ENCODE data around the gene MFN2.

The MFN2 gene

GRCh38 chr1:12014141-12014991 lies 34.1 kb downstream of the MFN2 start:
- no peak for FAIRE-seq
- no peak for DNase-seq (ENCODE audit: insufficient read length, low spot score)
- no peak for TF ChIP-seq TAF1 (IDR thresholded peaks at IDR 0.05; ENCODE audit: low read depth, low read length)
- no peak for TF ChIP-seq PAX5 (IDR thresholded peaks at IDR 0.05; ENCODE audit: insufficient read depth, low read length, severe bottlenecking)
- TF ChIP-seq POU2F2 (IDR thresholded peaks at IDR 0.05; ENCODE audit: low read depth, low read length) = no peak
- no peak for TF ChIP-seq SPI1 (IDR thresholded peaks at IDR 0.05; ENCODE audit: low read depth, low read length)
- TF ChIP-seq POLR2AphosphoS5 (IDR thresholded peaks at IDR 0.05; ENCODE audit: low read depth, low read length) = no peak
- TF ChIP-seq POLR2A (IDR thresholded peaks at IDR 0.05; ENCODE audit: low read depth, low read length) = no peak

GRCh38 chr1:12015001-12015491 lies 34.8 kb downstream of the MFN2 start:
- DNase-seq (ENCODE audit: insufficient read length, low spot score) = no peak
- FAIRE-seq = no peak
- TF ChIP-seq PAX5 (IDR thresholded peaks at IDR 0.05; ENCODE audit: insufficient read depth, low read length, severe bottlenecking) (no peak), POLR2AphosphoS5 (IDR thresholded peaks at IDR 0.05; ENCODE audit: low read depth, low read length) (no peak), SPI1 (IDR thresholded peaks at IDR 0.05; ENCODE audit: low read depth, low read length) (no peak), POLR2A (IDR thresholded peaks at IDR 0.05; ENCODE audit: low read depth, low read length) (no peak), POU2F2 (IDR thresholded peaks at IDR 0.05; ENCODE audit: low read depth, low read length) (no peak), TAF1 (IDR thresholded peaks at IDR 0.05; ENCODE audit: low read depth, low read length) (no peak)

GRCh38 chr1:12015499-12015898 lies 35.3 kb downstream of the MFN2 start:
- TF ChIP-seq SPI1 (IDR thresholded peaks at IDR 0.05; ENCODE audit: low read depth, low read length) = no peak
- TF ChIP-seq POU2F2 (IDR thresholded peaks at IDR 0.05; ENCODE audit: low read depth, low read length) = no peak
- no peak for TF ChIP-seq PAX5 (IDR thresholded peaks at IDR 0.05; ENCODE audit: insufficient read depth, low read length, severe bottlenecking)
- no peak for TF ChIP-seq POLR2AphosphoS5 (IDR thresholded peaks at IDR 0.05; ENCODE audit: low read depth, low read length)
- TF ChIP-seq TAF1 (IDR thresholded peaks at IDR 0.05; ENCODE audit: low read depth, low read length) = no peak
- TF ChIP-seq POLR2A (IDR thresholded peaks at IDR 0.05; ENCODE audit: low read depth, low read length) = no peak
- DNase-seq (ENCODE audit: insufficient read length, low spot score) (no peak), FAIRE-seq (no peak)

- TF ChIP-seq POU2F2 (IDR thresholded peaks at IDR 0.05; ENCODE audit: low read depth, low read length) (no peak), TAF1 (IDR thresholded peaks at IDR 0.05; ENCODE audit: low read depth, low read length) (no peak), POLR2A (IDR thresholded peaks at IDR 0.05; ENCODE audit: low read depth, low read length) (no peak), PAX5 (IDR thresholded peaks at IDR 0.05; ENCODE audit: insufficient read depth, low read length, severe bottlenecking) (no peak), POLR2AphosphoS5 (IDR thresholded peaks at IDR 0.05; ENCODE audit: low read depth, low read length) (no peak), SPI1 (IDR thresholded peaks at IDR 0.05; ENCODE audit: low read depth, low read length) (no peak)
- FAIRE-seq (no peak), DNase-seq (ENCODE audit: insufficient read length, low spot score) (no peak)
Measured at GRCh38 chr1:12016182-12016581, 35.9 kb downstream of the MFN2 start.

GRCh38 chr1:12019858-12020509 lies 39.7 kb downstream of the MFN2 start:
- FAIRE-seq (peak; percentile 65), DNase-seq (ENCODE audit: insufficient read length, low spot score) (no peak)
- TF ChIP-seq POLR2A (IDR thresholded peaks at IDR 0.05; ENCODE audit: low read depth, low read length) (no peak), TAF1 (IDR thresholded peaks at IDR 0.05; ENCODE audit: low read depth, low read length) (no peak), POU2F2 (IDR thresholded peaks at IDR 0.05; ENCODE audit: low read depth, low read length) (no peak), SPI1 (IDR thresholded peaks at IDR 0.05; ENCODE audit: low read depth, low read length) (no peak), POLR2AphosphoS5 (IDR thresholded peaks at IDR 0.05; ENCODE audit: low read depth, low read length) (no peak), PAX5 (IDR thresholded peaks at IDR 0.05; ENCODE audit: insufficient read depth, low read length, severe bottlenecking) (no peak)

GRCh38 chr1:12021616-12022015 lies 41.4 kb downstream of the MFN2 start:
- FAIRE-seq (no peak), DNase-seq (ENCODE audit: insufficient read length, low spot score) (no peak)
- TF ChIP-seq POLR2AphosphoS5 (IDR thresholded peaks at IDR 0.05; ENCODE audit: low read depth, low read length) = no peak
- no peak for TF ChIP-seq POU2F2 (IDR thresholded peaks at IDR 0.05; ENCODE audit: low read depth, low read length)
- no peak for TF ChIP-seq PAX5 (IDR thresholded peaks at IDR 0.05; ENCODE audit: insufficient read depth, low read length, severe bottlenecking)
- TF ChIP-seq SPI1 (IDR thresholded peaks at IDR 0.05; ENCODE audit: low read depth, low read length) = no peak
- TF ChIP-seq TAF1 (IDR thresholded peaks at IDR 0.05; ENCODE audit: low read depth, low read length) = no peak
- no peak for TF ChIP-seq POLR2A (IDR thresholded peaks at IDR 0.05; ENCODE audit: low read depth, low read length)

GRCh38 chr1:12022036-12022435 lies 41.8 kb downstream of the MFN2 start:
- FAIRE-seq = no peak
- no peak for DNase-seq (ENCODE audit: insufficient read length, low spot score)
- no peak for TF ChIP-seq TAF1 (IDR thresholded peaks at IDR 0.05; ENCODE audit: low read depth, low read length)
- no peak for TF ChIP-seq POLR2A (IDR thresholded peaks at IDR 0.05; ENCODE audit: low read depth, low read length)
- no peak for TF ChIP-seq POU2F2 (IDR thresholded peaks at IDR 0.05; ENCODE audit: low read depth, low read length)
- no peak for TF ChIP-seq PAX5 (IDR thresholded peaks at IDR 0.05; ENCODE audit: insufficient read depth, low read length, severe bottlenecking)
- no peak for TF ChIP-seq POLR2AphosphoS5 (IDR thresholded peaks at IDR 0.05; ENCODE audit: low read depth, low read length)
- TF ChIP-seq SPI1 (IDR thresholded peaks at IDR 0.05; ENCODE audit: low read depth, low read length) = no peak

- DNase-seq (ENCODE audit: insufficient read length, low spot score) (no peak), FAIRE-seq (no peak)
- TF ChIP-seq POLR2AphosphoS5 (IDR thresholded peaks at IDR 0.05; ENCODE audit: low read depth, low read length) (no peak), PAX5 (IDR thresholded peaks at IDR 0.05; ENCODE audit: insufficient read depth, low read length, severe bottlenecking) (no peak), SPI1 (IDR thresholded peaks at IDR 0.05; ENCODE audit: low read depth, low read length) (no peak), POU2F2 (IDR thresholded peaks at IDR 0.05; ENCODE audit: low read depth, low read length) (no peak), POLR2A (IDR thresholded peaks at IDR 0.05; ENCODE audit: low read depth, low read length) (no peak), TAF1 (IDR thresholded peaks at IDR 0.05; ENCODE audit: low read depth, low read length) (no peak)
Measured at GRCh38 chr1:12026586-12026985, 46.3 kb downstream of the MFN2 start.

- TF ChIP-seq POU2F2 (IDR thresholded peaks at IDR 0.05; ENCODE audit: low read depth, low read length) (no peak), SPI1 (IDR thresholded peaks at IDR 0.05; ENCODE audit: low read depth, low read length) (no peak), PAX5 (IDR thresholded peaks at IDR 0.05; ENCODE audit: insufficient read depth, low read length, severe bottlenecking) (no peak), TAF1 (IDR thresholded peaks at IDR 0.05; ENCODE audit: low read depth, low read length) (no peak), POLR2AphosphoS5 (IDR thresholded peaks at IDR 0.05; ENCODE audit: low read depth, low read length) (no peak), POLR2A (IDR thresholded peaks at IDR 0.05; ENCODE audit: low read depth, low read length) (no peak)
- no peak for DNase-seq (ENCODE audit: insufficient read length, low spot score)
- no peak for FAIRE-seq
Measured at GRCh38 chr1:12028248-12028647, 48.0 kb downstream of the MFN2 start.

Measured in GM12891 (cell line).